Limb (tissue), 2 donors: ENCODE data around the gene LCN9.
"Not testable (repeated sequence)": the region's sequence is repeated elsewhere in the genome, so short reads cannot be mapped to it uniquely, and the experiment has no call there.

Experiments used
- DNase-seq, 2 donors: peaks; one replicate each; pipeline ENCODE4 v3.0.0-alpha.2; 2016; ENCODE audit errors: extremely low spot score in 2 of 2

The LCN9 gene

GRCh38 chr9:135671591-135672041, 8.5 kb downstream of the LCN9 start:
- no peak for DNase-seq

DNA sequence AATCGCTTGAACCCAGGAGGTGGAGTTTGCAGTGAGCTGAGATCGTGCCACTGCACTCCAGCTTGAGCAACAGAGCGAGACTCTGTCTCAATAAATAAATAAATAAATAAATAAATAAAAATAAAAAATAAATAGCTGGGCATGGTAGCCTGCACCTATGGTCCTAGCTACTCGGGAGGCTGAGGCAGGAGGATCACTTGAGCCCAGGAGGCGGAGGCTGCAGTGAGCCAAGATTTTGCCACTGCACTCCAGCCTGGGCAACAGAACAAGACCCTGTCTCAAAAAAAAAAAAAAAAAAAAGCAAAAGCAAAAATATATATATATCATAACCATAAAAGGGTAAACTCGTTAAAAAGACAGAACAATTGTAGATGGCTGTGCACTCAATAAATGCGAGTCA, 9.7 kb downstream of the LCN9 start:
- not testable (repeated sequence) for DNase-seq

GRCh38 chr9:135673941-135674340, 10.8 kb downstream of the LCN9 start:
- DNase-seq = no peak

GRCh38 chr9:135674977-135675376, 11.9 kb downstream of the LCN9 start:
- no peak for DNase-seq

GRCh38 chr9:135676891-135677290, 13.8 kb downstream of the LCN9 start:
- no peak for DNase-seq

DNA sequence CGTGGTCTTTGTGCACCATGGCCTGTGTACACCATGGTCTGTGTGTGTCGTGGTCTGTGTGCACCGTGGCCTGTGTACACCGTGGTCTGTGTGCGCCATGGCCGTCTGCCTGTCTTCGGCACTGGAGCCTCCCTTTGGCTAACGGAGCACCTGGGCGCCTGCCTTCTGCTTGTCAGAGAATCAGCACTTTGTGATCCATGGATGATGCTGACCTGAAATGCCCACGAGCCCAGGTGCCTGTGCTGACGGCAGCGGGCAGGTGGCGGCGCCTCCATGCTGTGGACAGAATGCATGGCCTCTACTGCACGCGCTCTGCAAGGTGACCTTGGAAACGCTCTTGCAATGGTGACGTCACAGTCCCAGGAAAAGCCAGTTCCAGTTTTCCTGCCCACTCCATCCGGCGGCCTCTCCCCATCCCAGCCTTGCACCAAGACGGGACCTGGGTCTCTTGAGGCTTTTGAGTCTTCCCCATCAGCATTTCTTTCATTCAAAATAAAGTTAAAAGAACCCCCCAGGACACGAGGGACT, 14.6 kb downstream of the LCN9 start:
- no peak for DNase-seq

GRCh38 chr9:135678236-135679017, 15.3 kb downstream of the LCN9 start:
- no peak for DNase-seq

- DNase-seq = no peak
Measured at GRCh38 chr9:135680056-135680455, 16.9 kb downstream of the LCN9 start.

- no peak for DNase-seq
Measured at GRCh38 chr9:135681161-135681560, 18.1 kb downstream of the LCN9 start.

DNA sequence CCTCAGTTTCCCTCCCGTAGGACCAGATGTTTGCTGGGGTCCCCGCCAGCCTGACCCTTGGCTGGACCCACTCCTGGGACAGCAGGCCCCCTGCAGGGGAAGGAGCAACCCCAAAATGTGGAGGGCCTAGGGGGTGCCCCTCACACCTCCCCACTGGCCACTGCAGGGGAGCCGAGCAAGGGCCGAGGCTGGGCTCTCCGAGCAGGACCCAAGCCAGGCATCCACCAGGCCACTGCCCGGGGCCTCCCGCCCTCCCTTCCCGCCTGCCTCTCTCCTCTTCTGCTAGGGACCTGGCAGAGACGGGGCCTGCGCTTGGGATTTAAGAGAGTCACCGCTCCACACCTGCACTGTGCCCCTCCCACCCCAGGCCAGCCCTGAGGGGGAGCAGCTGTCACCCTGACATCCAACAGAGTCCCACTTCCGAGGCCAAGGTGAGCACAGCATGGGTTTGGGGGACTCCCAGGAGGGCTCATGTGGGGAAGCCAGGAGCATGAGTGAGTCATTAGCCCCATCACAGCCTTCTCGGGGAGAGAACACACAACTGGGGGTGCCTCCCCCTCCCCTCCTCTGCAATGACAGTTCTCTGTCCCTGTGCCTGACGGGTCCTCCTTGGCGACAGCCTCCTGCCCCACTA, 20.4 kb downstream of the LCN9 start:
- no peak for DNase-seq

GRCh38 chr9:135684691-135685090, 21.6 kb downstream of the LCN9 start:
- no peak for DNase-seq

- no peak for DNase-seq
Measured at GRCh38 chr9:135687216-135687615, 24.1 kb downstream of the LCN9 start.

DNA sequence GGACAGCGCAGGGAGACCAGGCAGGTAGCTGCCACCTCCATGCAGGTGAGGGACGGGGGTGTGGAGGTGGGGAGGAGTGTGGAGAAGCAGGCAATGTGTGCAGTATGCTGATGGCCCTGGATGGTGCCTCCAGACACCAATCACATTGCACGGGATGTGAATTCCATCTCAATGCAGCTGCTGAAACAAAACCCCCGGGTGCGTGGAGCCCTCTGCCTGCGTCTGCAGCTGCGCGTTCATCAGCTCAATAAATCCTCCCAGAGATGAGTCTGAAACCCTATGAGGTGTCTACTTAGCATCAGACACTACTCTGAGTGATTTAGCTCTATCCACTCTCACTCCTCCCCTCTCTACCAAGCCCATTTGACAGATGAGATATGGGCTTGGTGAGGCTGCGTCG, 25.9 kb downstream of the LCN9 start:
- no peak for DNase-seq

DNA sequence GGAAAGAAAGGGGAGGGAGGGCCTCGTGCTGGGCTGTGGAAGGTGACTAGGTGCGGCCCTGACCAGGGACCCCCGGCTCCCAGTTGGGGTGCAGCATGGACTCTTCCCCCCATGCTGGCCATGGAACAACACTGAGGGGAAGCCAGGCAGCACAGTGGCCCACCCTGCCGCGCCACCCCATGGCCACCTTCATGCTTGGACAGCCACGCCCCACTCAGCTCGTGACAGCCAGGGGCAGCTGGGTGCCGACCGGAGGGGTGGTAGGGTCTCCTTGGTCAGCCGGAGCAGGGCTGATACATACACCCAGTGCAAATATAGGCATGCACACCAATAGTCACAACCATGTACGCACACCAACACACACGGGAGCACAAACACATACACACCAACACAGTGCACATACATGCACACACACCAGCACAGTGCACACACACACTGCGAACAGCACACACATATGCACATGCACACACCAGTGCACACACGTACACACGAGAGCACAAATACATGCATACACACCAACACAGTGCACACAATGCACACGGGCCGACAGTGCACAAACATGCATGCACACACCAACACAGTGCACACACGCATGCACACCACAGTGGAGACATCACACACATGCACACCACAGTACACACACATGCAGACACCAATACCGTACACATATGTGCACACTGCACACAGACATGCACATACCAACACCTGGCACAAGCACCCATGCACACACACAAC, 27.9 kb downstream of the LCN9 start:
- DNase-seq = no peak

- DNase-seq = no peak
Measured at GRCh38 chr9:135692410-135692809, 29.3 kb downstream of the LCN9 start.

DNA sequence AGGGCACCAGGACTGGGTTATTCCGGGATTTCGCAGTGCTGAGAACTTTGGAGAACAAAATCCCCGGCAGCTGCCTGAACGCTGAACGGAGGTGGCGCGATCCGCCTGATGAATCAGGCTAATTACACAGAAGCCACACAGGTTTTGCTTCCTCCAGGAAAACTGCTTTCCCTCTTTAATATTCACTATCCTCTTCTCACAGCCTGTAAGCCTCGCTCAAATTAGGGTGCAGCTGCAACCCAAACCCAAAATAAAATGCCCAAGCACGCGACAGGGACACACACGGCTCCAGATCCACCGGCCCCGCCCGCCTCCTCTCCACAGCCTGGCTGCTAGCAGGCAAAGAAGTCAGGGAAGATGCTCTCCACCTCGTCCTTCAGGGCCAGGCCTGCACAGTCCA, 30.2 kb downstream of the LCN9 start:
- DNase-seq = no peak

- no peak for DNase-seq
Measured at GRCh38 chr9:135693771-135694170, 30.7 kb downstream of the LCN9 start.

- no peak for DNase-seq
Measured at GRCh38 chr9:135694414-135694813, 31.3 kb downstream of the LCN9 start.

DNA sequence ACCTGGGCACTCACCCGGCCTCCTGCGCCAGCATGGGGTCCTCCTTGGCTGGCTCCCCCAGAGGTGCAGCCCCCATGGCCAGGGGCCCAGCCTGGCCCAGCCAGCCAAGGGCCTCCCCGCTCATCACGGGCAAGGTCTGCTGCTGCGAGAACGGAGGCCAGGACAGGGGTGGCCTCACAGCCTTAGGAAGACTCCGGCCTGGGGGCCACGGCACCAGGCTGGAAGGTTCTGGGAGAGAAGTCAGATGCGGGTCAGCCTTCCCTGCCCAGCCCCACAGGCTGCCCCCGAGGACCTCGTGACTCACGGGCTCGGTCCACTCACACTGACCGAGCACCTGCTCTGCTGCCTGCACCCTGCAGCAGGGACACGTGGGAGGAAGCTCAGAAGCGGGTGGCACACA, 31.9 kb downstream of the LCN9 start:
- DNase-seq = no peak

GRCh38 chr9:135695642-135696041, 32.5 kb downstream of the LCN9 start:
- no peak for DNase-seq

- no peak for DNase-seq
Measured at GRCh38 chr9:135696446-135696845, 33.3 kb downstream of the LCN9 start.

- no peak for DNase-seq
Measured at GRCh38 chr9:135697226-135697625, 34.1 kb downstream of the LCN9 start.
